ENCODE measurements around the gene CROCC. TPM values are rescaled to one million over a fixed set of nuclear protein-coding genes. Genes with fewer than 3 reads are reported as not detected.

The CROCC gene
- total and polyA plus RNA-seq, 12 donors = 4.7 to 42.3 (median 6.3) TPM

- Histone ChIP-seq H3K36me3 (peaks cover 0 to 99% (median 7%) of the 10 kb centered on the region in 9 donors), H3K9me3 (no peaks in the 10 kb centered on the region), H3K4me1 (no peaks in the 10 kb centered on the region), H3K27me3 (no peaks in the 10 kb centered on the region), H3K27ac (no peak overlapping the region), H3K4me3 (no peak overlapping the region)
- TF ChIP-seq CTCF (IDR thresholded peaks at IDR 0.05) = no peak
- WGBS, 2 donors = 82% methylated on average over 10 of the region's 10 CpGs
- ATAC-seq (no peak), DNase-seq (no peak)
- intact Hi-C loops (cut with DNase I) = no loop called here
Measured at GRCh38 chr1:16998589-16998988, 76.9 kb downstream of the CROCC start.

GRCh38 chr1:16999863-17000262 lies 78.1 kb downstream of the CROCC start:
- TF ChIP-seq CTCF (IDR thresholded peaks at IDR 0.05) = no peak
- DNase-seq = no peak
- H3K27me3 ChIP-seq = no peaks in the 10 kb centered on the region
- H3K27ac ChIP-seq = no peak overlapping the region
- no peaks in the 10 kb centered on the region for H3K4me1 ChIP-seq
- H3K4me3 ChIP-seq = no peak overlapping the region
- H3K9me3 ChIP-seq = no peaks in the 10 kb centered on the region
- WGBS, 2 donors = 91 to 92% methylated on average over 8 of the region's 8 CpGs
- H3K36me3 ChIP-seq = peaks cover 0 to 99% (median 16%) of the 10 kb centered on the region in 9 donors
- no peak for ATAC-seq
- intact Hi-C loops (cut with DNase I) = no loop called here

GRCh38 chr1:17001760-17002523 lies 80.2 kb downstream of the CROCC start:
- Histone ChIP-seq H3K9me3 (no peaks in the 10 kb centered on the region), H3K4me1 (no peaks in the 10 kb centered on the region), H3K27me3 (no peaks in the 10 kb centered on the region), H3K4me3 (no peak overlapping the region), H3K27ac (no peak overlapping the region), H3K36me3 (peaks cover 0 to 96% (median 16%) of the 10 kb centered on the region in 9 donors)
- DNase-seq (no peak), ATAC-seq (peak in 1 of 8 donors; percentile 6)
- intact Hi-C loops (cut with DNase I) = no loop called here
- WGBS, 2 donors = 94 to 95% methylated on average over 19 of the region's 19 CpGs
- no peak for TF ChIP-seq CTCF (IDR thresholded peaks at IDR 0.05)

- DNase-seq (no peak), ATAC-seq (no peak)
- intact Hi-C loops (cut with DNase I) = no loop called here
- Histone ChIP-seq H3K9me3 (no peaks in the 10 kb centered on the region), H3K27ac (no peak overlapping the region), H3K4me3 (no peak overlapping the region), H3K27me3 (no peaks in the 10 kb centered on the region), H3K36me3 (peaks cover 0 to 90% (median 16%) of the 10 kb centered on the region in 9 donors), H3K4me1 (no peaks in the 10 kb centered on the region)
- TF ChIP-seq CTCF (IDR thresholded peaks at IDR 0.05) = no peak
- WGBS, 2 donors = 95 to 97% methylated on average over 4 of the region's 4 CpGs
Measured at GRCh38 chr1:17002524-17002902, 80.8 kb downstream of the CROCC start.

Measured in heart right ventricle (tissue), 16 donors.